Peyer's patch (tissue), 4 donors: ENCODE results near the gene FAM174C.

Experiments
- CTCF ChIP-seq, 6 experiments: fragments of 450-650 bp in 4 of 6; fragments of 200-600 bp in 2 of 6; sonication (generic) in 1 of 6; IDR thresholded peaks; one replicate each; pipeline ENCODE4 v1.5.1; 2017 to 2019; ENCODE audit warnings: antibody characterized with exemption in 6 of 6, mild to moderate bottlenecking in 3 of 6, moderate library complexity in 1 of 6
- POLR2A ChIP-seq, 2 donors: fragments of 450-650 bp; IDR thresholded peaks; one replicate each; pipeline ENCODE4 v1.5.1; 2017; ENCODE audit warnings: antibody characterized with exemption in 2 of 2, mild to moderate bottlenecking in 2 of 2, moderate library complexity in 2 of 2

- TF ChIP-seq CTCF (IDR thresholded peaks at IDR 0.05): no peak
- no peak for TF ChIP-seq POLR2A (IDR thresholded peaks at IDR 0.05)
Measured at GRCh38 chr19:1254530-1255185, 20.7 kb upstream of the FAM174C start.
